Measurements from ENCODE around the gene SLC22A3.
"Not testable (repeated sequence)": the region's sequence is repeated elsewhere in the genome, so short reads cannot be mapped to it uniquely, and the experiment has no call there.

SLC22A3 gene

DNA sequence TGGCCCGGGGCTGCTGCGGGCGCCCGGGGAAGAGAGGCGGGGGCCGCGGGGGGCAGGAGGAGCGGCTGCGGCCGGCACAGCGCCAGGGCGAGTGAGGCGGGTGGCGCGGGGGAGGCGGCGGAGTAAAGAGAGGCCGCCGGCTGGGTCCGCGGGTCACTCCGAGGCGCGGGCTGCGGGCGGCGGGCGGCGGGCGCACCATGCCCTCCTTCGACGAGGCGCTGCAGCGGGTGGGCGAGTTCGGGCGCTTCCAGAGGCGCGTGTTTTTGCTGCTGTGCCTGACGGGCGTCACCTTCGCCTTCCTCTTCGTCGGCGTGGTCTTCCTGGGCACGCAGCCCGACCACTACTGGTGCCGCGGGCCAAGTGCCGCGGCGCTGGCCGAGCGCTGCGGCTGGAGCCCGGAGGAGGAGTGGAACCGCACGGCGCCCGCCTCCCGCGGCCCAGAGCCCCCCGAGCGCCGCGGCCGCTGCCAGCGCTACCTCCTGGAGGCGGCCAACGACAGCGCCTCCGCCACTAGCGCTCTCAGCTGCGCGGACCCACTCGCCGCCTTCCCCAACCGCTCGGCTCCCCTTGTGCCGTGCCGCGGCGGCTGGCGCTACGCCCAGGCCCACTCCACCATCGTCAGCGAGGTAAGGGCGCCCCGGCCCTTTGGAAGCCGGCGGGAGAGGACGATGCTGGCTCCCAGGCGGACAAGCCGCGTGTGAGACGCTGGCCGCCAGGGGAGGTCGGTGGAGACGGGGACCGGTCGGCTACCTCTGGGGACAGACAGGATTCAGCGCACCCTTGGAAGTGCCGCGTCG is at the start of gene SLC22A3:
TSS of gene SLC22A3 (plus strand) at position 156 of the 797 bp plus-strand sequence. CDS start at position 198, 42 bp downstream.
- DNase-seq = no peak

GRCh38 chr6:160299559-160299958 is 48.6 kb upstream of the SLC22A3 start:
- no peak for DNase-seq

GRCh38 chr6:160300076-160300695 is 48.0 kb upstream of the SLC22A3 start:
- no peak for DNase-seq

GRCh38 chr6:160301339-160301738 is 46.8 kb upstream of the SLC22A3 start:
- DNase-seq = no peak

- DNase-seq = not testable (repeated sequence)
These were observed 45.6 kb upstream of the SLC22A3 start for GRCh38 chr6:160302431-160303082.

DNA sequence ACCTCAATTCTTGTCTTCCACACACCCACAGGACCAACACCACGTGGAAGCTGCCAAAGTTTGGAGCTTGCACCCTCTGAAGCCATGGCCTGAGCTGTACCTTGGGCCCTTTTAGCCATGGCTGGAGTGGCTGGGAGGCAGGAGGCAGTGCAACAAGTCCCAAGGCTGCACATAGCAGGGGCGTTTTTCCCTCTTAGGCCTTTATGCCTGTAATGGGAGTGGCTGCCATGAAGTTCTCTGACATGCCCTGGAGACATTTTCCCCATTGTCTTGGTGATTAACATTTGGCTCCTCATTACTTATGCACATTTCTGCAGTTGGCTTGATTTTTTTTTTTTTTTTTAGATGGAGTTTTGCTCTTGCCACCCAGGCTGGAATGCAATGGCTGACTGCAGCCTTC is 44.4 kb upstream of the SLC22A3 start:
- no peak for DNase-seq

GRCh38 chr6:160305926-160306713 is 42.1 kb upstream of the SLC22A3 start:
- no peak for DNase-seq

DNA sequence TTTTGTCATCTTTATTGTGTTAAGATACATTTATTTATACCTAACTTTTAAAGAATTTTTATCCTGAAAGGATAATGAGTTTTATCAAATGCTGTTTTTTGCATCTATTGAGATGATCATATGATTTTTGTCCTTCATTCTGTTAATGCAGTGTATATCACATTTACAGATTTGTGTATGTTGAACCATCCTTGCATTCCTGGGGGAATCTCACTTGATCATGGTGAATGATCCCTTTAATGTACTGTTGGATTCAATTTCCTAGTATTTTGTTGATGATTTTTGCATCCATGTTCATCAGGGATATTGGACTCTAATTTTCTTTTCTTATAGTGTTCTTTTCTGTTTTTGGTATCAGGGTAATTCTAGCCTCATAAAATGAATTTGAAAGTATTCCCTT is 38.5 kb upstream of the SLC22A3 start:
- no peak for DNase-seq

GRCh38 chr6:160312900-160313299 is 35.3 kb upstream of the SLC22A3 start:
- no peak for DNase-seq

GRCh38 chr6:160315310-160315709 is 32.9 kb upstream of the SLC22A3 start:
- no peak for DNase-seq

DNA sequence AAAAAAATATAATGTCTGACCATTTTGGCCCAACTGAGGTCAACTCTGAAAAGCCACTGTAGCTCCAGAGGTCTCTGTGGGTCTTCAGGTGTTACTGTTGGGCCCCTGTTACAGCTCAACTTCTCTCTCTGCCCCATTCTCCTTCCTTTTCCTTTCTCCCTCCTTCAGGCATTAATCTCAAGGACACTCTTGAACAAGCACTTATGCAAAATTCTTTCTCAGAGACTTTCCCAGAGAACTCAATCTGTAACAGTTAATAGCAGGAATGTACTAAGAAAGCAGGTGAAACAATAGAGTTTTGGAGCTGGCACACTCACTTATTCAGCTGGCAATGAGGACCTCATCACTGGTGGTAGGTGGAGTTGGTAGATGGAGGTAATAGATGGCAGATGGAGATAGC is 31.9 kb upstream of the SLC22A3 start:
- no peak for DNase-seq

GRCh38 chr6:160319246-160319645 is 28.9 kb upstream of the SLC22A3 start:
- DNase-seq = no peak

- no peak for DNase-seq
These were observed 26.3 kb upstream of the SLC22A3 start for GRCh38 chr6:160321729-160322505.

DNA sequence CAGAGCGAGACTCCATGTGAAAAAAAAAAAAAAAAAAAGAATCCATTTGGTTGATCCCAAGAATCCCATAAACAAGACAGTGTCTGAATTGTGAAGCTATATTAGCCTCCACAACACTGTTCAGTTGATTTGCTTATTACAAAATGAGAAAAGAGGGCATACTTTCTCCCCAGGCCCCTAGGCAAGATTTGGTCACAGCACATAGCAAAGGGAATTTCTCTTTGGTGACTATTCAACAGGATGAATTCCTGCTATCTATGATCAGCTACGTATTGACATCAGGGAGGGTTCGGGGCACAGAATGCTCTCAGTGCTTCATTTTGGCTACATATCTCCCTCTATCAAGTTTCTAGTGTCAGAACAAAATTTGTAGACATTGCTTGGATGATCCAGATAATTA is 20.2 kb upstream of the SLC22A3 start:
- DNase-seq = no peak

DNA sequence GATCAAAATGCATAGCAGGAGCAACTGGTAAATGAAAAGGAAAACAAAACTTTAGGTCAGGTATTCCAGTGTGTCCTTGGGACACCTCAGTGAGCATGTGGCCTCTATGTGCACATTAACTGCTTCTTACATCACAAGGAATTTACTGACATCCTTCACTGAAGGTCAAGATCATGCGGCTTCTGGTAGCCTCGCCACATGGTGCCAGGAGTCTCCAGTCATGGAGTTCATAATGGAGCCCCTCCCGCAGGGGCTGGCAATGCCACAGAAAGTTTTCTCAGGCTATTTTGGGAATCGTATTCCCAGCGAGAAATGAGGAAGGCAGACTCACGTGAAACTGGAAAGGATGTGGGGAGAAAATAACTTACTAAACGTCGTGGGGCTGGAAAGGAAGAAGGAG is 19.7 kb upstream of the SLC22A3 start:
- DNase-seq = no peak

DNA sequence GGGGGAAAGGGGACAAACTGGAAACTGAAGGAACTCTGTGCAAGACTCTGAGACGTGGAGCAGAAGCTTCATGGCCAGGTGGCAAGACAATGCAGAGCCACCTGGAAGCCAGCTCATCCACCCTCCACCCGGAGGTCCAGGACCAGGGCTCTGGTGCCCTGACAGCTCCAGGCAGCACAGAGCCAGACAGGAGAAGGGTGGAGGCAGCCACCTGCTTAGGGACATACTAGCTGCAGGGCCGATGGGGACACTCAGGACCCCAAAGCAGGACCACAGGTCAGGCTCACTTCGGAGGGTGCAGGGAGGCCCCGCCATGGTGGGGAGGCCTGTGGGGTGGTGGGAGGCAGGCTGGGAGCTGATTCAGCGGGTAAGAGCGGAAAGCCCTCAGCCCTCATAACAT is 19.0 kb upstream of the SLC22A3 start:
- no peak for DNase-seq

GRCh38 chr6:160330619-160331018 is 17.6 kb upstream of the SLC22A3 start:
- DNase-seq = no peak

DNA sequence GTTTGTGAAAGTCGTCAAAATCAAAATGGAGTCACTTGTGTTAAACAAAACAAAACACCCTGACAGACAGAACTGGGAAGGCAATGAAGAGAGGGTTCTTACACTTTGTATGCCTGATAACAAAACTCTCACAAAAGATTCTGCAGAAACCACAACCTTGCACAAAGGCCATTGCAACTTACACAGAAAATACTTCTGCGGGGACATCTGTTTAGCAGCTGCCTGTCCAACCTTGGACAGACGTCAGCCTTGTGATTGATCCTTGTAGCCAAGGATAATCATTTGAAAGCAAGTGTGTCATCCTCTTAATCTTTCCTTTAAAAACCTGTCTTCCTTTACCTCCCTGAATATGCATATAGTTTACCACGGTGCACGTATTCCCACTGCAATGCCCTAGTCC is 17.0 kb upstream of the SLC22A3 start:
- DNase-seq = no peak

DNA sequence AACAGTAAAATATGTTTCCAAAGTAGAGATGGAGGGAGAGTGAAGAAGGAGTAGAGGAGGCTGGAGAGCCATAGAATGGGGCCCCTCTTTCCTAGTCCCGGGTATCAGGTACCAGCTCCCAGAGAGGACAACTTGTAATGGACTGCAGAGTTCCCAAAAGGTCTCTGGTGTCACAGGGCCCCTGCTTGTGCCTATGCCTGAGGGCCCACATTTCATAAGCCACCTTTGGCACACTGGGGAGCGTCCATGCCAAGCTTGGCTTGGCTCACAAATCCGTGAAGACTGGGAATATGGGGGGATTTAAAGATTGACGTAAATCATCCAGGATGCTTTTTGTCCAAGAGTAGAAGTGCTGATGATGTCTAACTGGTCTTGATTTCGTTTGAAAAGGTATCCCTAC is 16.4 kb upstream of the SLC22A3 start:
- DNase-seq = no peak

DNA sequence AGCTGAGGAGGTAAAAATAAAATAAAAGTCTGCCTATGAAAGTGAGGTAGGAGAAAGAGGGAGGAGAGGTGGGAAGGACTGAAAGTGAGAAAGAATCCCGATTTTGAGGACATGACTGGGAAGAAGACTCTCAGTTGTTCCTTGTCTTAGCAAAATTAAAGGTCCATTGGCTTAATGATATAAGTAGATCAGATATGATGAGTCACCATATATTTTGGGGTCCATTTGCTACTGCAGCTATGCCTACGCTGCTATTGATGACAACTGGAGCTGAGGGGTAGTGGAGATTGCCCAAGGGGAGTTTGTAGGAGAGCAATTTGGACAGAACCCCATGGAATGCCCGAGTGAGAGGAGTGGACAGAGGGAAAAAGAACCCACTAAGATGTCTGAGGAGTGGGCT is 15.1 kb upstream of the SLC22A3 start:
- DNase-seq = no peak

DNA sequence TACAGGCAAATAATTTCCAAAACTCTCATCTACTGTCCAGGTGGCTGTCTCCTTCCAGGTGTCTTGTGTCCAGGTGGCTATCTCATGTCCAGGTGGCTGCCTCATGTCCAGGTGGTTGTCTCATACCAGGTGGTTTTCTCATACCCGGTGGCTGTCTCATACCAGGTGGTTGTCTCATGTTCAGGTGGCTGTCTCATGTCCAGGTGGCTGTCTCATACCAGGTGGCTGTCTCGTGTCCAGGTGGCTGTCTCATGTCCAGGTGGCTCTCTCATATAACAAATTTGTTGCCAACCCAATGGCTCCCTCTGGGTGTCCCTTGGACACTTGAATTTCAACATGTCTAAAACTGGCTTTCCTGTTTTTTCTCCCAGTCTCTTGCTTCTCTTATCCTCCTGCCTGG is 14.3 kb upstream of the SLC22A3 start:
- DNase-seq = no peak

- no peak for DNase-seq
These were observed 12.0 kb upstream of the SLC22A3 start for GRCh38 chr6:160336200-160336599.

GRCh38 chr6:160337301-160337700 is 10.9 kb upstream of the SLC22A3 start:
- no peak for DNase-seq
